Measurements from ENCODE around the gene PFDN6. TPM values are rescaled to one million over a fixed set of nuclear protein-coding genes. Genes with fewer than 3 reads are reported as not detected.
A peak's percentile ranks its signal among the peaks of the same experiment; 100 is the strongest.

The PFDN6 gene
- polyA plus RNA-seq, 5 donors: 47.1 to 61.3 (median 50.3) TPM

DNA sequence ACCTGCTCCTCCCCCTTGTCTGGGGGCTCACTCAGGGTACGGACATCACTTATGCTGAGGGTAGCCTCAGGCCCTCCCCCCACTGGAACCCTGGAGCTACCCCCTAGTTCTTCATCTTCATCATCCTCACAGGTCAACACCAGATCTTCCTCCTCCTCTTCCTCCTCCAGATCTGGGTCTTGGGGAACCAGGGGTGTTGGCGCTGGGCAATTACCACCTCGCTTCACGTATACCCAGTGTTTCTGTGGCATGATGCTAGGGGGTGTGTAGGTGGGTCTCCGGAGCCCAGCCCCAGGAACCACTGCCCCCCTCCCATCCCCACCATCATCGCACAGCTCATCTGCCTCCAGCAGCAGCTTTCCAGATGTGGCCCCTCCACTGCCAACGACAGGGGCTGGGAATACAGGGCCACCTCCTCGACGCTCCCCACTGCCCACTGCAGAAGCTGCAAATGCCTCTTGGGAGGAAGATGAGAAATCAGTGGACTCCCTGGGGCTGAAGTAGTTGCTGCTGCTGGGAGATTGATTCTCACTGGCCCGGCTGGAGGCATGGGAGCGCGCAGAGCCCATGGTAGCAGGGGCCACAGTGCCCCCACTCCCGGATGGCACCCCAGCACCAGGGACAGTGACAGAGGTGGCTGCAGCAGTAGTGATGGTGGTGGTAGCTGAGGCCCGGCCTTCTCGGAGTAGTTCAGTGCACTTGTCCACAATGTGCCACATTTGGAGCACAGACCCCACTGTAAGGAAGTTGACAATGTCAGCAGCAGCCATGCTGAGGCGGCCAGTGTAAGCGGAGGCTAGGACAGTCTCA lies 26.6 kb downstream of the PFDN6 start:
- DNase-seq: no peak

DNA sequence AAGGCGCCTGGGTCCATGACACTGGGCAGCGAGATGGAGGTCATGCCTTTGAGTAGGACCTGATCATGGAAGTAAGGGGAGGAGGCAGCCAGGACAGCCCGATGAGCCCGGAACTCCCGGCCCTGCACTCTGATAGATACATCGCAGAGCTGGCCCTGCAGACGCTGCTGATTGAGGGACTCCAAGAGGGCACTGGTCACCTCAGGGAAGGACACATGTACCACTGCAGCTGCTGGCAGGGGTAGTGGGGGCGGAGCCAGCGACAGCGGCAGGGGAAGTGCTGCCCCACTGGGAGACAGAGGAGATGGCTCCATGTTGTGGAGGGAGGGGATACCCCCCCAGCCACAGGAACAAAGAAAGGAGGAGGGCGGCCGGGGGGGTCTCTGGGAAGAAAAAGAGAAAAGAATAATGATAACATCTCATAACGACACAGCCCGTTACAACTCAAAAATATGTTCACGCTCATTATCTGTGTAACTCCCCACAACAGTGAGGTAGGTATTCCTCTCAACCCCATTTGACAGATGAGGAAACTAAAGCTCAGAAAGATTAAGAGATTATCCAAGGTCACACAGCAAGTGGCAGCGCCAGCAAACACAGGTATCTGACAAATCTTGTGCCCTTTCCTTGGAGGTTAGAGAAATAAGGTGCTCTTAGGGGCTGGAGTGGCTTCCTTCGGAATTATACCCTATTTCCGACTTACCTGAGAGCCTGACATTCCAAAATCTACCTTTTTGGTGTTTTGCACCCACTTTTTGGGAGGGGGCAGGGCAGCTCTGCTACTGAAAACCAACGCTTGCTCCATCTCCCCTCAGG lies 27.4 kb downstream of the PFDN6 start:
- DNase-seq: no peak

DNA sequence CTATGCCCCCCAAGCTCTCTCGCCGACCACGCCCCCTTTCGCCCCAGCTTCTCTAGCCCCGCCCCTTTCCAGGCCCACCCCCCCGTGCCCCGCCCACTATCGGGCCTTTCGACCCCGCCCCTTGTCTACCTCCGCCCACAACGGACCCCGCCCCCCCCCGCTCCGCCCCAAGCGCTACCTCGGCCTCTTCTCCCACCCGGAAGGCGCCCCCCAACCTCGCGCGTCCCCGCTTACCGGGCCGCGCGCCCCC lies 27.9 kb downstream of the PFDN6 start:
- no peak for DNase-seq

DNA sequence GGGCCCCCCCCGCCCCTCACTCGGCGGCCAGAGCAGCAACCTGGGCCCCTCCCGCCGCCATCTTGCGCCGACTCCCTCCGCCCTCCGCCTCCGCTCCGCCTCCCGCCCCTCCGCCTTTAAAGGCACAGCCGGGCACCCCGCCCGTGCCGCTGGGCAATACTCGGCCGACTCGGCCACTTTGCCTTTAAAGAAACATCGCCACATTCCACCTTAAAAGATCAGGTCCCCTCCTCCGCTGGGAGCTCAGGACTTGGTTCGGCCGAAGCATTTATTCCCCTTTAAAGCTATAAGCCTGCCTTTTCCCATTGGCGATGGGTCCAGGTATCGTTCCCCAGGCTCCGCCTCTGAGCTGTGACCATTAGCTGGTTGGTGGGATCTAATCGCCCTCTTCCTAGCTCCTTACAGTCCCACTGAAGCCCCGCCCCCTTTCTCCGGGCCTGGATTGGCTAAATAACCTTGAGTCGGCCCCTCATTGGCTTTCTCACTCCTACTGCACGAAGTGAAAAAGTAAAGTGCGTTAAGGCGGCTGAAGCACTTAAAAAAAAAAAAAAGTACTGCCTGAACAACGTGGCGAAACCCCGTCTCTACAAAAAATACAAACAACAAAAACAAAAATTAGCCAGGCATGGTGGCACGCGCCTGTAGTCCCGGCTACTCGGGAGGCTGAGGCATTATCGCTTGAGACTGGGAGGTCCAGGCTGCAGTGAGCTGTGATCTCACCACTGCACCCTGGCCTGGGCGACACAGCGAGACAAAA lies 28.4 kb downstream of the PFDN6 start, which contains the start of gene ZBTB22:
Gene ZBTB22, minus strand, starts transcription at position 76 of the 757 bp plus-strand sequence. CDS start 828 bp downstream, outside the sequence.
- peak; percentile 97 to 98 for DNase-seq

DNA sequence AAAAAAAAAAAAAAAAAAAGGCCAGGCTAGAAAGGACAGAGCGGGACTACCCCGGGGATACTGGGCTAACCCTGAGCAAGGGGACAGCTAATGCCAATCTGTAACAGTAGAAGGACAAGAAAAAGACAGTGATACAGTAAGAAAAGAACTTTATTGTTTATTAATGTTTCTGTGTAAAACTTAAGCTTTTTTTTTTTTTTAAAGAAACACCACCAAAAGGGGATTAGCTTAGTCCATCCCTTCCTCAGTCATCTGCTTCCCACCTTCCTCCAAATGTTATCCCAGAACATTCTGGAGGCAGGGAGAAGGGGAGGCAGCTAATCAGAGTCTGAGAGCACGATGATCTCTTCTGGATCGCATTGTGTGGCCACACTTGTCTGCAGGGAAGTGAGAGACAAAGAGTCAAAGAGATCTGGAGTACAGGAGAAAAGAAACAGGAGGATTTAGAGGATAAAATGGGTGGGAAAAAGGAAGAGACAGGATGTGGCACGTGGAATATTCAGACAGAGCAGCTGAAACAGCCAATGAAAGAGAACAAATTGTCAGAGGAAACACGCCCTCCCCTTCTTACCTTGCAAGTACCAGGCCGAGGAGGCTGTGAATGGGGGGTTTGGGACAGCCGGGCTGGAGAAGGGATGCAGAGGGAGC lies 29.1 kb downstream of the PFDN6 start:
- no peak for DNase-seq

DNA sequence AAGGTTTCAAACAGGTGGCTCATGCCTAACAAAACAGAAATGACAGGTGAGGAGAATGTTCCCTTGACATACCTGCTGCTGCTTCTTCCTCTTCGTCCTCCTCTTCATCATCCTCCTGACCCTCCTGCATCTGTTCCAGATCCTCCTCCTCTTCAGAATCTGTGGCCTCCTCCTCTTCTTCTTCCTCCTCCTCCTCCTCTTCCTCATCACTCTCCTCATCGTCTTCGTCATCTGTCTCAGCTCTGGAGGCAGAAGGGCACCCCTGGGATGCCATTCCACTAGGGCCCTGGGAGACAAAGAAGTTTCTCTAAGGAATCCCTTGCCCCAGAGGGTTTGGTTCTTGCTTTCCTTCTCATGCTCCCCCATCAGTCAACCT lies 30.5 kb downstream of the PFDN6 start:
- DNase-seq: no peak

DNA sequence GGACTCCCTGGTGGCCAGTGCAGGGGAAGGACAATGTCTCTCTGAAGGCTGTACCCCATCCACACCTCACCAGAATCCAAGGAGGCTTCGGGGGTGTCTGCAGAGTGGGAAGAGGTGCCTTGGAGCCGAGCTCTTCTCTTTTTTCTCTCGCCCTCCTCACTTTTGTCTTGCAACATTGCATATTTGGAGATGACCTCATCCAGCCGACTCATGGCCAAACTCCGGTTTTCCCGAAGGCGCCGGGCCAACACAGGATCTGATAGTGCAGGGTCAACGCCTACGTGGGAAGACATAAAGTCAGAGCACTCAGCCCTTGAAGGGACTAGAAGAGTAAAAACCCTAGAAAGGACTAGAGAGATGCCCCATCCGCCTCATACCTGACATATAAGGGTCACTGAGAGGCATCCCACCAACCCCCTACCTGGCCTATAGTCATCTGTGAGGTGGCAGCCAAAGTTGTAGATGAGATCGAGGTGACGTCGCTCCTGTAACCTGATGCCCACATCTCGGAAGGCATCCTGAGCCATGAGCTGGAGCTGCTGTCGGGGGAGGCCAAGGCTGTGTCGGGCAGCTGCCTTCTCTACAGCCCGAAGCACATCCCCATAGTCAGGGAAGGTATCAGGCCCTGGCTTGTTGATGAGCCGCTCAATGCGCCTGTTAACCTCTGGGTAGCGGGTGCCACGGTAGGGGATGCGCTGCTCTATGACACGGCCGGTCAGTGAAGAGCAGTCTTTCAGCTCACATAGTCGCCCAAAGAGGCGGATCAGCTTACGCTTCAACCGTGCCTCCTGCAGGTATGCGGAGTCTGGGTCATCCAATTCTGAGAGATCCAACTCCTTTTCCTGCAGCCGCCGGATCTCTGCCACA lies 31.1 kb downstream of the PFDN6 start:
- no peak for DNase-seq

DNA sequence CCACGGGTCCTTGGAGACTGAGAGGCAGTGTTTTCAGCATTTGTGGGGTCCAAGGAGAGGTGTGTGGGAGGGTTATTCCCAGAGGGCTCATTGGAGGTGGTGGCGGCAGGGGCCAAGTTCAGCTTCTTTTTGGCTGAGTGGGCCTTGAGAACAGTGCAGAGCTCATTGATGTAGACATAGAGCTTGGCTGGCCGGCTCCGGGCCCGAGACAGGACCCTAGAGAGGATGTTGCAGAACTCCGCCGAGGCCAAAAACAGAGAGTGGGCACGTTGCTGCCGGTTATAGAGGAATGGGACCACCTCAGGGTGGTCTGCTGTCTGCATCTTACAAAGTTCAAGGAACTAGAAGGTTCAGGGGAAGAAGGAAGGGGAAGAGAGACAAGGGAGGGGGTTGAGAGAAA lies 31.8 kb downstream of the PFDN6 start:
- DNase-seq: no peak

DNA sequence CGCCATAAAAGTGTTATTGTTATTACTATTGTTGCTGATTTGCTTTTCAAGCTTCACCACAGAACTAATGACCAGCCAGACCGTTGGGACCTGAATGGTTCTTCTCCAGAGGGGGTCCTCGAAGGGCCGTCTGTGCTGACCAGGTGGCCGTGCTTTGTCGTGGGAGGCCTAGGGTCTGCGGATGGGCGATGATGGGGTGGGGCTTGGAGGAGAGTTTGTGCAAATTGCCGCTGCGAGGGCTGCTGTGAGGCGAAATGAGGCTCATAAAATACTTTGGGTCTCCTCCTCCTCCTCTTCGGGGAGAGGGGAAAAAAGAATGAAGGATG lies 34.2 kb downstream of the PFDN6 start:
- DNase-seq: no peak

DNA sequence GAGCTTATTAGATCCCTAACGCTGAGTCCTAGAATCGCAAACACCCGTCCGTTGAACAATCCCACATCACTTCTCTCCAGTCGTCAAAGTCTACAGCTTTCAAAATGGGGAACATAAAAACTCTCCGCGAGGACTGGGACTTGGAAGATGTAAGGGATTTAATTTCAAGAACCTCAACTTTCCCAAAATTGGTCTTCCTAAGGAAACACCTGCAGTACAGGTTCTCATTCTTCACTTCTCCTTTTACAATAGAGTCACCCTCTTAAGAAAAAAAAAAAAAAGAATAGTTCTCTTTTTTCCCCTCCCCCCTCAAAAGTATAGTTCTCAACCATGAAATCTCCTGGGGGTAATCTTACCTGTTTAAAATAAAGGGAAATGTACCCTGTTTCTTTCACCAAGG lies 34.7 kb downstream of the PFDN6 start:
- DNase-seq: no peak

DNA sequence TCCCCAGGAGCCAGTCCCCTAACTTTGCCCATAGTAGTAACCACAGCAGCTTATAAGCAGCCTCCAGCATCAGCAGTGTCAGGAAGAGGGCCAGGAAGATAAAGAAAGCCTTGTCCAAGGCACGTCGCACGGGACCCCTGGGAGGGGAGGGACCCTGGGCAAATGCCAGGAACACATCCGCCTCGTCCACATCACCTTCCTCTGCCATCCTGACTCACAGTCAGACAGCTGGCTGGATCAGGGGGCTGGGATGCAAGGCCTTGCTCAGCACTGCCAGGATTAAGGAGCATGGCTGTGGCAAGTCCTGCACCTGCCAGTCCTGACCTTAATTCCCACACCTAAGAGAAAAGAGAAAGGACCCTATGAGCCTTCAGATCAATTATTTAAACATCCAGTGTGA lies 39.7 kb downstream of the PFDN6 start:
- DNase-seq: no peak

DNA sequence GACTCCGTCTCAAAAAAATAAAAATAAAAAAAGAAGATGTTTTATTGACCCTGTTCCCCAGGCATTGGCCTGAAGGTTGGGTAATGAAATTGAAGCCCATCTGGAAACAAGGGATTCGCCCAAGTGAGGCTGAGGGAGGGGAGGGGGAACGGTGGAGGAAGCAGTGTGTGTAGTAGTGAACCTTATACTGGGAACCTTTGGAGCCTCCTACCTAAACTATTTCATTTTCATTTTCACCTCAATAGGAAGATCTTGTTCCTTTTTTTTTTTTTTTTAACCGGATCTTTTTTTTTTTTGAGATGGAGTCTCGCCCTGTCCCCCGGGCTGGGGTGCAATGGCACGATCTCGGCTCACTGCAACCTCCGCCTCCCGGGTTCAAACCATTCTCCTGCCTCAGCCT lies 41.3 kb downstream of the PFDN6 start:
- DNase-seq: no peak

DNA sequence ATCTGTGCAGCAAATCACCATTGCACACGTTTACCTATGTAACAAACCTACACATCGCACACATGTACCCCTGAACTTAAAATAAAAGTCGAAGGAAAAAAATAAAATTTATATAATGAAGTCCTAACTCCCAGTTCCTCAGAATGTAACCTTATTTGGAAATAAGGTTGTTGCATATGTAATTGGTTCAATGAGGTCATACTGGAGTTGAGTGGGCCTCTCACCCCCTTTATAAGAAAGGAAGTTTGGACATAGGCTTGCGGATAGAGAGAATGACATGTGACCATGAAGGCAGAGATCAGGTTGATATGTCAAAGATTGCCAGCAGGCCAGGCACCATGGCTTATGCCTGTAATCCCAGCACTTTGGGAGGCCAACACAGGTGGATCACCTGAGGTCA lies 44.3 kb downstream of the PFDN6 start:
- no peak for DNase-seq

DNA sequence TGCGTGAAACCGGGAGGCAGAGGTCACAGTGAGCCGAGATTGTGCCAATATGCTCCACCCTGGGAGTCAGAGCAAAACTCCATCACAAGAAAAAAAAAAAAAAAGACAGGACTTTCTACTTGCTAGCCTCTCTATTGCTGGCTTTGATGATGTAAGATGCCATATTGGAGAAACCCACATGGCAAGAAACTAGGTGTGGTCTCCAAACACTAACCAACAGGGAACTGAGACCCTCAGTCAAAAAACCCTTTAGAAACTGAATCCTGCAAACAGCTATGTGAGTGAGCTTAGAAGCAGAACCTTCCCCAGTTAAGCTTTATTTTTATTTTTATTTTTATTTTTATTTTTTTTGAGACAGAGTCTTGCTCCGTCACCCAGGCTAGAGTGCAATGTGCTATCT lies 46.5 kb downstream of the PFDN6 start:
- no peak for DNase-seq

DNA sequence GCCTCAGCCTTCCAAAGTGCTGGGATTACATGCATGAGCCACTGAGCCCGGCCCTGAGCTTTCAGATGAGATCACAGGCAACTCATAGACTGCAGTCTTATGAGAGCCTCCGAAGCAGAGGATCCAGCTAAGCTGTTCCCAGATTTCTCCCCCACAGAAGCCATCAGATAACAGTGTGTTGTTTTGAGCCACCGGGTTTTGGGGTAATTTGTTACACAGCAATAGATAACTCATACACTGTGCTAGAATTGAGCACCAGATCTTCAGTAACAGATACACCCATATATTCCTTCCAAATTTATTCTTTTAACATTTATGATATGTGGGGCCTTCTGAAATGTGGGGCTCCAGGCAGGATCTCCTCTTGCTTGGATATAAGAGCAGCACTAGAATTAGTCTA lies 47.1 kb downstream of the PFDN6 start:
- no peak for DNase-seq

DNA sequence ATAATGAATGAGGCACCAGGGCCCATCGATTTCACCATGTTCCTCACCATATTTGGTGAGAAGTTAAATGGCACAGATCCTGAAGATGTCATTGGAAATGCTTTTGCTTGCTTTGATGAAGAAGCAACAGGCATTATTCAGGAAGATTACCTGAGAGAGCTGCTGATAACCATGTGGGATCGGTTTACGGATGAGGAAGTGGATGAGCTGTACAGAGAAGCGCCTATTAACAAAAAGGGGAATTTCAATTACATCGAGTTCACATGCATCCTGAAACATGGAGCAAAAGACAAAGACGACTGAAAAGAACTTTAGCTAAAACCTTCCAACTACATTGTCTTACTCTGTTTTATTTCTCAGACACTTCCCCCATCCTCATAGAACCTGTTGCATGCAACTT lies 49.8 kb downstream of the PFDN6 start:
- no peak for DNase-seq

Other genes starting within 250 kb of the PFDN6 start
- 10 to 100 TPM; 33.0 to 44.8 (median 33.5) TPM for gene HLA-DPA1, start 216.0 kb upstream of the PFDN6 start, polyA plus RNA-seq (ENCODE audit: insufficient read depth in 1 of 5, insufficient read length in 5 of 5, low replicate concordance in 1 of 5)
- gene HLA-DPB1, start 213.6 kb upstream of the PFDN6 start, polyA plus RNA-seq (ENCODE audit: insufficient read depth in 1 of 5, insufficient read length in 5 of 5, low replicate concordance in 1 of 5): 10 to 100 TPM; 20.2 to 28.5 (median 25.6) TPM
- 10 to 100 TPM in 1 of 5 donors, 1 to 10 TPM in 4; 3.0 to 10.8 (median 3.8) TPM for gene COL11A2, start 97.1 kb upstream of the PFDN6 start, polyA plus RNA-seq (ENCODE audit: insufficient read depth in 1 of 5, insufficient read length in 5 of 5, low replicate concordance in 1 of 5)
- 10 to 100 TPM; 56.7 to 69.7 (median 61.7) TPM for gene RXRB, start 88.9 kb upstream of the PFDN6 start, polyA plus RNA-seq (ENCODE audit: insufficient read depth in 1 of 5, insufficient read length in 5 of 5, low replicate concordance in 1 of 5)
- 100 to 1,000 TPM in 1 of 5 donors, 10 to 100 TPM in 4; 73.8 to 100 (median 90.1) TPM for gene SLC39A7, start 88.7 kb upstream of the PFDN6 start, polyA plus RNA-seq (ENCODE audit: insufficient read depth in 1 of 5, insufficient read length in 5 of 5, low replicate concordance in 1 of 5)
- gene HSD17B8, start 84.9 kb upstream of the PFDN6 start, polyA plus RNA-seq (ENCODE audit: insufficient read depth in 1 of 5, insufficient read length in 5 of 5, low replicate concordance in 1 of 5): 10 to 100 TPM; 20.8 to 26.5 (median 21.7) TPM
- 10 to 100 TPM; 46.9 to 70.0 (median 54.0) TPM for gene RING1, start 81.1 kb upstream of the PFDN6 start, polyA plus RNA-seq (ENCODE audit: insufficient read depth in 1 of 5, insufficient read length in 5 of 5, low replicate concordance in 1 of 5)
- gene VPS52, start 17.7 kb upstream of the PFDN6 start, polyA plus RNA-seq (ENCODE audit: insufficient read depth in 1 of 5, insufficient read length in 5 of 5, low replicate concordance in 1 of 5): 10 to 100 TPM; 74.4 to 88.8 (median 81.1) TPM
- 1,000 to 10,000 TPM; 3,696 to 4,775 (median 3,821) TPM for gene RPS18, start 17.5 kb upstream of the PFDN6 start, polyA plus RNA-seq (ENCODE audit: insufficient read depth in 1 of 5, insufficient read length in 5 of 5, low replicate concordance in 1 of 5)
- gene B3GALT4, start 12.5 kb upstream of the PFDN6 start, polyA plus RNA-seq (ENCODE audit: insufficient read depth in 1 of 5, insufficient read length in 5 of 5, low replicate concordance in 1 of 5): 1 to 10 TPM; 3.3 to 4.8 (median 3.8) TPM
- 10 to 100 TPM; 50.7 to 80.1 (median 56.4) TPM for gene WDR46, start 362 bp upstream of the PFDN6 start, polyA plus RNA-seq (ENCODE audit: insufficient read depth in 1 of 5, insufficient read length in 5 of 5, low replicate concordance in 1 of 5)
- 100 to 1,000 TPM; 123 to 169 (median 149) TPM for gene RGL2, start 9.3 kb downstream of the PFDN6 start, polyA plus RNA-seq (ENCODE audit: insufficient read depth in 1 of 5, insufficient read length in 5 of 5, low replicate concordance in 1 of 5)
- 10 to 100 TPM; 34.2 to 59.4 (median 43.6) TPM for gene TAPBP, start 24.5 kb downstream of the PFDN6 start, polyA plus RNA-seq (ENCODE audit: insufficient read depth in 1 of 5, insufficient read length in 5 of 5, low replicate concordance in 1 of 5)
- gene ZBTB22, start 28.1 kb downstream of the PFDN6 start, polyA plus RNA-seq (ENCODE audit: insufficient read depth in 1 of 5, insufficient read length in 5 of 5, low replicate concordance in 1 of 5): 10 to 100 TPM; 22.3 to 28.0 (median 24.5) TPM
- gene DAXX, start 33.4 kb downstream of the PFDN6 start, polyA plus RNA-seq (ENCODE audit: insufficient read depth in 1 of 5, insufficient read length in 5 of 5, low replicate concordance in 1 of 5): 10 to 100 TPM; 45.1 to 57.5 (median 50.3) TPM
- gene KIFC1, start 102.2 kb downstream of the PFDN6 start, polyA plus RNA-seq (ENCODE audit: insufficient read depth in 1 of 5, insufficient read length in 5 of 5, low replicate concordance in 1 of 5): 10 to 100 TPM; 28.6 to 72.8 (median 47.1) TPM
- gene PHF1, start 121.4 kb downstream of the PFDN6 start, polyA plus RNA-seq (ENCODE audit: insufficient read depth in 1 of 5, insufficient read length in 5 of 5, low replicate concordance in 1 of 5): 10 to 100 TPM; 53.1 to 88.9 (median 82.8) TPM
- gene CUTA, start 128.5 kb downstream of the PFDN6 start, polyA plus RNA-seq (ENCODE audit: insufficient read depth in 1 of 5, insufficient read length in 5 of 5, low replicate concordance in 1 of 5): 100 to 1,000 TPM; 153 to 208 (median 171) TPM
- 10 to 100 TPM; 35.2 to 47.4 (median 44.8) TPM for gene SYNGAP1, start 130.5 kb downstream of the PFDN6 start, polyA plus RNA-seq (ENCODE audit: insufficient read depth in 1 of 5, insufficient read length in 5 of 5, low replicate concordance in 1 of 5)
- gene ZBTB9, start 165.0 kb downstream of the PFDN6 start, polyA plus RNA-seq (ENCODE audit: insufficient read depth in 1 of 5, insufficient read length in 5 of 5, low replicate concordance in 1 of 5): 10 to 100 TPM; 10.1 to 13.2 (median 10.6) TPM